Hematopoietic multipotent progenitor cell treated with erythropoietin and hydrocortisone succinate and interleukin-3 and kit ligand, for 6 days (in vitro differentiated cells): ENCODE data around the gene CTNND2.
"Not testable (repeated sequence)": the region's sequence is repeated elsewhere in the genome, so short reads cannot be mapped to it uniquely, and the experiment has no call there.

Experiments
- DNase-seq: peaks from one replicate; pipeline ENCODE4 v3.0.0-alpha.2; 2015

Gene CTNND2

GRCh38 chr5:11869203-11869602 is 35.0 kb downstream of the CTNND2 start:
- no peak for DNase-seq

DNA sequence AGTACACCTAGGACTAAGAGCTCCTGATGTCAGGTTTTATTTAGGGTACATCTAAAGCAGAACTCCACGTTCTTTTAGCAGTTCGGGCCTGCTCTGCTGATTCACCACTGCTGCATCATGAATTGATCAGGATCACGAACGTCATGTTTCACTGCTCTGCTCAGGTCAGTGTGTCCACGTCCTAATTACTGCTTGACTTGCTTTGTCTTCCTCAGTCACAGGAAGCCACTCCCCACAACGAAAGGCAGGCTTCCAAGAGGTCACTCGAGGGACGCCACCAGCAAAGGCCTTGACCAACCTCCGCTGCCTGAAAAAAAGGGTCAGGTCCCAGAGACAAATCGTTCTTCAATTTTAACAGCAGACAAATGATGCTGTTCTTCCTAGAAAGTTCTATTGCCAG is 40.3 kb downstream of the CTNND2 start:
- DNase-seq: no peak

DNA sequence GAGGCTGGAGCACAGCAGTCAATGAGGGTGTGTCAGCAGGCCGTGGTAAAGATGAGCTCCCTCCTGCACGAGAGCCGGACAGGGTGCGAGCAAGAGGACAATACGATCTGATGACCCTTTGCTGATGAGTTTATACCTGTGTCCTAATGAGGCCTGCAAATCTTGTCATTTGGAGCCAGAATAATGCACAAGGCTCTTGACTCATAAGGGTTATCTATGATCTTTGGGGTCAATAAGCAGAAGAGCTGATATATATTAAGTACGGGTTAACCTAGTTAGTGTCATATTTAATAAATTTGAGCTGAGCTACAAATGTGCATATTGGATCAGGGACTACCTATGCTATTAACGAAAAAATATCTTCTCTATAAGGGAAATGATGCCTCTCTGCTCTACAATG is 46.9 kb downstream of the CTNND2 start:
- no peak for DNase-seq

GRCh38 chr5:11854936-11855335 is 49.3 kb downstream of the CTNND2 start:
- DNase-seq: no peak

- no peak for DNase-seq
Observed at GRCh38 chr5:11853796-11854195, 50.5 kb downstream of the CTNND2 start.

GRCh38 chr5:11853140-11853539 is 51.1 kb downstream of the CTNND2 start:
- DNase-seq: no peak

GRCh38 chr5:11852717-11853087 is 51.5 kb downstream of the CTNND2 start:
- no peak for DNase-seq

GRCh38 chr5:11851965-11852716 is 52.1 kb downstream of the CTNND2 start:
- DNase-seq: no peak

DNA sequence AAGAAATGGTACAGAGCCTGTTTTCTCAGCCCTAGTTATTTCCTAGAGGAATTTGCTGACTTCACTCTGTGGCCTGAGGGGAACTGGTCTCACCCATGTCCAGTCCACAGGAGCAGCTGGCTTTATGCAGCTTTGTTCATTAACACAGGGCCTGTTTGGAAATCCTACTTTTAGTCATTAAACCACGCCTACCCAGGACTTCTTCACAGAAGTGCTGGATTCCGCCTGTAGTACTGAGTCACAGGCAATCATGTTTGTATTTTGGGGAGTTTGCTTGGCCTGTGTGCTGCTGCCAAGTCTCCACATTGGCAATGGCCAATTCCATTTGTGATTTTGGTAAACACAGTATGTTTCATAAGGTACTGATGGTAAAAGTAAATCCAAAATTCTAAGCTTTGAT is 52.8 kb downstream of the CTNND2 start:
- DNase-seq: no peak

- not testable (repeated sequence) for DNase-seq
Observed at GRCh38 chr5:11828566-11828965, 75.7 kb downstream of the CTNND2 start.

- no peak for DNase-seq
Observed at GRCh38 chr5:11822598-11822997, 81.6 kb downstream of the CTNND2 start.

DNA sequence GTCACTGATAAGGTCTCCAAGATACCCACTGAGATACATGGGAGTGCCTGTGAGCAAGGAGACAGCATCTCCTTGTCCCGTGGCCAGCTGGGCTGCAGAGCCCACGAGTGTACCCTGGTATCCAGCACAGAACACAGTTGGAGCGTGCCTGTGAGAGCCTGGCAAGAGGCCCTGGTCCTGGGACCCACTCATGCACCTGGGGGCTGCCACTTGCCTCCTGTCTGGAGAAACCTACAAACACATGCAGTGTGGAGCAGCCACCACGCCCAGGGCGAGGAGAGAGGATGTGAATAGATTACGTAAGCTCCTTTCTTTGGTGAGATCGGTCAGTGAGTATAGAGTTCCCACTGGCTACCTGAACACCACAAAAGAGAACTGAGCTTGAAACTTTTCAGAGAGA is 88.3 kb downstream of the CTNND2 start:
- no peak for DNase-seq

GRCh38 chr5:11815481-11815880 is 88.8 kb downstream of the CTNND2 start:
- DNase-seq: no peak

DNA sequence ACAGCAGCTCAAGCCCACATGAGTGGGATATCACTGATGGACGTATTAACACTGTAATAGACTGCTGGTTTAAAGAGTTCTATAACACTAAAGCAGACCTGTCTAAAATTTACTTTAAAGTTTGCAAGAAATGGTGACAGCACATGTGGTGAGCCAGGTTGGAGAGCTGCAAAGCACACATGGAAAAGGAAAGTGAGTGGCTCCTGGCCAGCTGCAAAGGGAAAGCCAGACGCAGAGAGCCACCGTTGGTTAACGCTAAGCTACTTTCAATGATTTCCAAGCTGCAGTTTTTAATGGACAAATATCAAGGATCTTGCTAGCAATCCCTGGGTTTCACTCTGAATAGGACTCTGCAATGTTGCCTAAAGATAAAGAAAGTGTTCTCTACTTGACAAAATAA is 89.9 kb downstream of the CTNND2 start:
- no peak for DNase-seq

DNA sequence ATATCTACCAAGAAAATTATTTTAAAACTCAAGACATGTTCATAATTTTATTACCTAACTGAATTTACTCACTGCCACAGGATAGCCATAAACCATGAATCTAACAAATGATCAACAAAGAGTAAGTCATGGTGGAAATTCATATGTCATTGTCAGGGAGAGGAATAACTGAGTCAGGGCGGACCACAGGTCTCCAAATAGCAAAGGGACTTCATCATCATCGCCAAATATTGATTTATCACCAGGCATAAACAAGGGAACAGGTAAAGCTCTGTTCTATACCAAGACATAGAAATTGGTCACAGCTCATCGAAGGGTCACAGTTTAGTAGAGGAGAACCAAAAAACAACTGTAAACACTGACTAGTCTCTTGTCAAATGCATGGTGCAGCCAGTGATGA is 94.8 kb downstream of the CTNND2 start:
- DNase-seq: no peak

DNA sequence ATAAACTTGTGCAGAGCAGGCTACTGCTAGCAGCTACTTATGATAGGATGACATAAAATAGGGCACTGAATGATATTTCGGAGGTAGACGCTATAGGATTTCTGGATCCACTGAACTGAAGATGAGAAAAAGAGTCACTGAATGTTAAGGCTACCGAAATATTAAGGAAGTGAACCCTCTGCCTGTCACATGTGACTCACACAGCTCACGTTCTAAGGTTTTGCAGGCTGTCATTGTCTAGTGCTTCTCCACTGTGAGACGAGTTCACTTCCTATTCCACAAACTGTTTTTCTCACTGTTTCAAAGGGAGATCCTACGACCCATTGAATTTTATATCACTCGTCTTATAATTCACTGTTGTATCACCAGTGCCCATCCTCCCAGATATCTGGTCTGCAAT is 100.8 kb downstream of the CTNND2 start:
- DNase-seq: no peak

GRCh38 chr5:11801061-11801460 is 103.2 kb downstream of the CTNND2 start:
- DNase-seq: no peak

- no peak for DNase-seq
Observed at GRCh38 chr5:11797132-11797531, 107.1 kb downstream of the CTNND2 start.

DNA sequence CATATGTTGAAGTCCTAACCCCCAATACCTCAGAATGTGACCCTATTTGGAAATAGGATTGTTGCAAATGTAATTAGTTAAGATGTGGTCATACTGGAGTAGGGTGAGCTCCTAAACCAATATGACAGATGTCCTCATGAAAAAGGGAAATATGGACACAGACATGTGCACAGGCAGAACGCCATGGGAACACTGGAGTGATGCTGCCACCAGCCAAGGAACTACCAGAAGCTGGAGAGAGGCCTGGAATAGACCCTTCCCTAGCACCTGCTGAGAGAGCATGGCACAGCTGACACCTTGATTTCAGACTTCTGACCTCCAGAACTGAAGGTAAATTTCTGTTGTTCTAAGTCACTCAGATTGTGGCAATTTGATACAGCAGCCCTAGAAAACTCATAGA is 110.8 kb downstream of the CTNND2 start:
- DNase-seq: no peak

DNA sequence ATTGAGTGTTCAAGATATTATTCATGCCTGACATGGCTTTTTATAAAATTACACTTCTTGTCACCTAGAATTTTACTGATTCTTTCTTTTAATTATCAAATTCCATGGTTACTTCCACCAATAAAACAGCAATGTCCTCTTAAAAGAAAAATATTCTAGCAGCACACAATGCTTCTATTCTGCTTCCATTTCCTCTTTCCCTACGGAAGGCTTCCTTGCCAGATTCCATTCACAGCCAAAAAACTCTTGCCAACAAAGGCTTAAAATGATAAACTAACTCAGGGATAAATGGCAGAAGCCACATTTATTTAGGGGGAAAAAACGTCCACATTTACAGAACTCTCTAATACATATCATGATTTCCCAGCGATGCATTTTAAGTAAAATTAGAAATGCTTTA is 111.6 kb downstream of the CTNND2 start:
- DNase-seq: no peak

DNA sequence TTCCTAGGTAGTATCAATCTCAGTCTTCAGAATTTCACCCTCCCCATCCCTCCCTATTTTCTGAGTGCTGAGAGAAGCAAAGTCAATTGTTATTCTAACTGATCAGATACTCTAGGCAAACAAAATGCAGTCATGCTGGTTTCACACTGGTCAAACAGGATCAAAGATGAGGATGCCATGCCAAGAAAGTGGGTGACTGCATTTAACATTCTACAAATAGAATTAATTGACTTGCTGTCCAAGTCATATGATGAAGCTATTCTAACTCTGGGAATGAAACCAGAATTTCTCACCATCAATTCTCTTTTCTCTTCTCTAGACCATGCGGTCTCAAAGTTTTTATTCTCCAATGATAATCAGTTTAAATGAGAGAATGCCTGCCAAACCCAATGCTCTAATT is 112.5 kb downstream of the CTNND2 start:
- no peak for DNase-seq

DNA sequence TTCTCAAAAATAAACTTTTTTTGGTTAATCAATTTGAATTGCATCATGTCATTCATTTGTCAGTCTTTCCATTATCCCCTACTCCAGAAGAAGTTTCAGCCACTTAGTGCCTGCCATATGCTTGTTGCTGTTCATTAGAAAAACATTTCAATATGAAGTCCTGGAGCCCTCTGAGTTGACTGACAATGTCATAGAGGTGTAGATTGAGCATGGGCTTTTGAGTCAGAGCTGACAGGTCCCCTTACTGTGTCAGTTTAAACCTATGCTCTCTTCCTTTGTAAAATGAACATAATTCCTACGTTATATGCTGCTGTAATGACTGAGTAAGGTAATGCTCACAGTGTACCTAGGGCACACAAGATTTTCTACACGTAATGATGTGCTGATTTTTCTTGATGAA is 114.0 kb downstream of the CTNND2 start:
- DNase-seq: no peak

DNA sequence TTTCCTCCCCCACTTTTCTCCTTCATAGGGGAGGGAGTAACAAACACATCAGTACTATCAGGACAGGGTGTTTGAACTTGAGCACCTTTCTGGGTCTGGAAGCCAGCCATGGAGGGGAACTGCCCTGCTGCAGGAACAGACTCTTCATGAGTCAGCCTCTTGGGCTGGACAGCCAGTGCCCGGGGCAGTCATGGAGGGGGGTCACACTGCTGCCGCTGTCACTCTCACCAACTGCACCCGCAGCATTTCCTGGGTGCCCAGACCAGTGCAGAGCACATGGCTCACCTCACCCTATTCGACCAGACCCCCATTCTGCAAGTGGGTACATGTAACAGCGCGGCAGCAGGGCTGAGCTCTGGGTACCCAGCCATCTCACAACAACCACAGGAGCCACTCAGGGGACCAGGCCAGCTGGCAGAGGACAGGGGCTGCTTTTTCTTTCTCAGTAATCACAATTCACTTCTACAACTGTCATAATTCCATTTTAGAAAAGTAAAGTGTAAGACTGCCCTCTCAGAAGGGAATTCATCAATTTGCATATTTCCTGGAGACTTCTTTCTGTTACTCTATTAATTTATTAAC is 118.4 kb downstream of the CTNND2 start:
- no peak for DNase-seq

GRCh38 chr5:11780641-11781345 is 123.5 kb downstream of the CTNND2 start:
- DNase-seq: no peak
